HepG2 (cell line): ENCODE results near the gene SLC22A14. TPM values are rescaled to one million over a fixed set of nuclear protein-coding genes. Genes with fewer than 3 reads are reported as not detected.

Experiments
- ATAC-seq: fragments of 200-7000 bp; cut with Tn5 transposase; 3 replicates; pipeline ENCODE4 v1.9.1; 2020; ENCODE audit warnings: mild to moderate bottlenecking, moderate library complexity
- BruUV-seq: library from RNA; stranded (reverse); fragments of 400-500 nt; replicated peaks from 2 replicates; lab custom pipeline; 2021; lab: Mats Ljungman, UMichigan
- CTCF ChIA-PET: fragments of 300-600 bp; formaldehyde crosslinking; extraction: SDS; loops from one replicate; lab custom pipeline; 2021; ENCODE audit warnings: low total read pairs, inconsistent platforms, low intra/inter-chr PET ratio; lab: Yijun Ruan, JAX
- POLR2A ChIA-PET: fragments of 350-600 bp; sonication (Branson Sonifier 250); formaldehyde crosslinking; loops from one replicate; lab custom pipeline; 2020; ENCODE audit warnings: antibody characterized with exemption, inconsistent platforms; lab: Yijun Ruan, JAX
- DNase-seq: peaks from one replicate; pipeline ENCODE4 v3.0.0-alpha.2; 2015; ENCODE audit warnings: low spot score
- FAIRE-seq: peaks from 3 replicates; lab custom pipeline; 2011; peaks lifted over from hg19 to GRCh38; lab: Jason Lieb, UNC
- H2AFZ ChIP-seq: one replicate; pipeline ENCODE4 v1.6.1; 2011; ENCODE audit warnings: low read length, inconsistent platforms
- H3K27ac ChIP-seq: fragments of 300-600 bp; 3 replicates; pipeline ENCODE4 v1.8.0; 2011; ENCODE audit warnings: mixed run types, mild to moderate bottlenecking, mixed read lengths, low read length, inconsistent platforms; ENCODE audit not compliant: insufficient read depth; ENCODE audit errors: extremely low read length
- H3K27me3 ChIP-seq, 2 experiments: fragments of 200-600 bp in 1 of 2; 2 replicates in 1 of 2; 3 replicates in 1 of 2; pipeline versions ENCODE4 v1.6.0 to v1.8.0; 2011; ENCODE audit warnings: low read length in 2 of 2, mild to moderate bottlenecking in 2 of 2, moderate library complexity in 2 of 2, inconsistent platforms in 1 of 2; ENCODE audit not compliant: insufficient read depth in 2 of 2, control insufficient read depth in 1 of 2
- H3K36me3 ChIP-seq, 2 experiments: fragments of 200-600 bp in 1 of 2; replicated peaks in 1 of 2; 2 replicates in 1 of 2; 3 replicates in 1 of 2; pipeline versions ENCODE4 v1.5.1 to v1.8.0; 2011; ENCODE audit warnings: low read length in 2 of 2, inconsistent platforms in 1 of 2; ENCODE audit not compliant: insufficient read depth in 2 of 2, control insufficient read depth in 1 of 2
- H3K4me1 ChIP-seq: 2 replicates; pipeline ENCODE4 v1.5.1; 2012; ENCODE audit warnings: low read length, inconsistent platforms; ENCODE audit not compliant: insufficient read depth
- H3K4me2 ChIP-seq: 2 replicates; pipeline ENCODE4 v1.6.0; 2011; ENCODE audit warnings: low read depth, low read length, inconsistent platforms
- H3K4me3 ChIP-seq, 3 experiments: fragments of 200-600 bp in 1 of 3; sonication (generic), shearing (Covaris generic) in 1 of 3; replicated peaks in 1 of 3; 2 replicates each; pipeline ENCODE4 v1.5.1; 2011 to 2016; ENCODE audit warnings: low read length in 3 of 3, inconsistent platforms in 2 of 3, low read depth in 2 of 3, mild to moderate bottlenecking in 2 of 3, control low read depth in 1 of 3, mixed read lengths in 1 of 3; ENCODE audit not compliant: insufficient read depth in 1 of 3
- H3K79me2 ChIP-seq: one replicate; pipeline ENCODE4 v1.6.1; 2011; ENCODE audit warnings: low read length, inconsistent platforms; ENCODE audit not compliant: insufficient read depth
- H3K9ac ChIP-seq: 2 replicates; pipeline ENCODE4 v1.6.0; 2011; ENCODE audit warnings: mild to moderate bottlenecking, low read depth, low read length, inconsistent platforms; ENCODE audit not compliant: insufficient read depth
- H3K9me3 ChIP-seq: 2 replicates; pipeline ENCODE4 v1.5.1; 2012; ENCODE audit warnings: mild to moderate bottlenecking, low read length
- H4K20me1 ChIP-seq: 2 replicates; pipeline ENCODE4 v1.6.0; 2011; ENCODE audit warnings: inconsistent platforms, mild to moderate bottlenecking, low read length, moderate library complexity; ENCODE audit not compliant: insufficient read depth
- ARHGAP35 ChIP-seq: sonication (generic); formaldehyde crosslinking; IDR thresholded peaks from 2 replicates; pipeline ENCODE4 v1.9.0; 2022; ENCODE audit warnings: mild to moderate bottlenecking, inconsistent platforms, moderate library complexity, missing genetic modification reagents, borderline replicate concordance
- BRD4 ChIP-seq: sonication (generic); formaldehyde crosslinking; IDR thresholded peaks from 2 replicates; pipeline ENCODE4 v1.4.0; 2020; ENCODE audit warnings: missing genetic modification reagents
- FOXP1 ChIP-seq, 2 experiments: fragments of 450-650 bp in 1 of 2; IDR thresholded peaks; 2 replicates each; pipeline ENCODE4 v1.6.1; 2017 to 2018; ENCODE audit warnings: antibody characterized with exemption in 1 of 2
- MEF2D ChIP-seq: sonication (generic); formaldehyde crosslinking; IDR thresholded peaks from 2 replicates; pipeline ENCODE4 v1.5.1; 2020; ENCODE audit warnings: mild to moderate bottlenecking, missing genetic modification reagents
- NR2F2 ChIP-seq: IDR thresholded peaks from 2 replicates; pipeline ENCODE4 v1.6.1; 2012; ENCODE audit warnings: low read depth, inconsistent platforms, borderline replicate concordance
- STAG1 ChIP-seq: sonication (generic); formaldehyde crosslinking; IDR thresholded peaks from 2 replicates; pipeline ENCODE4 v1.4.0; 2020; ENCODE audit warnings: missing genetic modification reagents
- ZFP36L1 ChIP-seq: sonication (generic); formaldehyde crosslinking; IDR thresholded peaks from 2 replicates; pipeline ENCODE4 v1.8.0; 2022; ENCODE audit warnings: mild to moderate bottlenecking, missing genetic modification reagents, moderate library complexity
- ZMYM4 ChIP-seq: sonication (generic); formaldehyde crosslinking; IDR thresholded peaks from 2 replicates; pipeline ENCODE4 v1.8.1; 2023; ENCODE audit warnings: mild to moderate bottlenecking, missing genetic modification reagents
- ZNF891 ChIP-seq: sonication (generic); formaldehyde crosslinking; IDR thresholded peaks from 2 replicates; pipeline ENCODE4 v1.5.0; 2020; ENCODE audit warnings: mild to moderate bottlenecking, missing genetic modification reagents
- WGBS: methylation state at CpG from one replicate; pipeline ENCODE4 v1.1.6; 2017; ENCODE audit warnings: low lambda C conversion rate; 5-methylcytosine and 5-hydroxymethylcytosine counted together
- in situ Hi-C: cut with HindIII; loops from 2 replicates; pipeline ENCODE4 v1.10.0; 2017; ENCODE audit warnings: low pct_unique_long_range_greater_than_20kb; ENCODE audit not compliant: extremely low pct_ligation_motif_present
- intact Hi-C: fragments of 100-400 bp; cut with micrococcal nuclease; formaldehyde crosslinking; loops from one replicate; pipeline ENCODE4 v1.10.0; 2022; ENCODE audit not compliant: unreplicated experiment
- polyA plus RNA-seq, 8 experiments: library from polyadenylated mRNA; depleted of rRNA in 3 of 8; stranded (reverse) in 7 of 8; unstranded in 1 of 8; fragments of >200 nt; fragmentation: Illumina TruSeq in 4 of 8; extraction: Trizol in 4 of 8; gene quantifications; 2 replicates each; pipeline versions ENCODE4 v1.2.1 to v1.2.3, GENCODE V29; 2011 to 2016; ENCODE audit warnings: low read depth in 4 of 8, missing spikeins in 1 of 8, mixed read lengths in 1 of 8; ENCODE audit not compliant: insufficient read depth in 1 of 8
- total RNA-seq, 5 experiments: library from RNA; depleted of rRNA; stranded (reverse); fragments of >200 nt; fragmentation: Illumina TruSeq; extraction: Trizol; gene quantifications; 2 replicates each; pipeline ENCODE4 v1.2.3, GENCODE V29; 2016; ENCODE audit warnings: low read depth in 1 of 5
- TF ChIP-seq, protein P1 (sequence below): sonication (generic); formaldehyde crosslinking; IDR thresholded peaks from 2 replicates; pipeline ENCODE4 v1.5.0; 2020; ENCODE audit warnings: mild to moderate bottlenecking, missing genetic modification reagents, moderate library complexity

The SLC22A14 gene
- total and polyA plus RNA-seq, 2 of the 13 experiments (the other 11 are each of a cell fraction or from before 2014, with no cell fraction given): 0.03 TPM; not detected in 1

DNA sequence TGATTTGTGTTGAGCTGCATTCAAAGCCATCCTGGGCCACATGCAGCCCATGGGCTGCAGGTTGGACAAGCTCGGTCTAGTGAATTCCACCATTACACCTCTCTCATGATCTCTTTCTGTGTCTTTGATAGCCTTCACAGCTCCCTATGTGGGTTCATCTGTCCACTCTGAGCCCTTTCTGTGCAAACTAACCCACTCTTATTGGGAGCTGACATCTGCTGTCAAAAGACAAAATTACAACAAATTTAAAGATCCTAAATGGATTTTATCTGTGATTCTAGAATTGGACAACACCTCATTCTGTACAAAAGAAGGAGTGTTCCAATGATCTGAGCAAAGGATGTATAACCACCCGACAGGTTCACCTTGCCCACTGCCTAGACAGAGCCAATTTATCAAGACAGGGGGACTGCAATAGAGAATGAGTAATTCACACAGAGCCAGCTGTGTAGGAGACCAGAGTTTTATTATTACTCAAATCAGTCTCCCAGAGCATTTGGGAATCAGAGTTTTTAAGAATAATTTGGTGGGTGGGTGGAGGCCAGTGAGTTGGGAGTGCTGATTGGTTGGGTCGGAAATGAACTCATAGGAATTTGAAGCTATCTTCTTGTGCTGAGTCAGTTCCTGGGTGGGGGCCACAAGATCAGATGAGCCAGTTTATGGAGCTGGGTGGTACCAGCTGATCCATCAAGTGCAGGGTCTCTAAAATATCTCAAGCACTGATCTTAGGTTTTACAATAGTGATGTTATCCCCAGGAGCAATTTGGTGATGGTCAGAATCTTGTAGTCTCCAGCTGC lies 61.9 kb downstream of the SLC22A14 start:
- ChIA-PET POLR2A (interaction anchor here (1.3 kb wide), 1 partner anchor 207 kb away, joined by 4 read pairs; the partner anchor contains the start of gene ACAA1), CTCF (interaction anchor here (0.9 kb wide), 1 partner anchor 135 kb away, joined by 3 read pairs; no protein-coding TSS in a partner anchor)
- no peaks in the 10 kb centered on the region for H4K20me1 ChIP-seq
- no peak overlapping the region for H3K27ac ChIP-seq
- TF ChIP-seq ARHGAP35 (CRISPR knock-in tag): no peak
- no peak for TF ChIP-seq BRD4 (CRISPR knock-in tag)
- TF ChIP-seq FOXP1 (IDR thresholded peaks at IDR 0.05): no peak
- TF ChIP-seq FOXP1 (CRISPR knock-in tag; IDR thresholded peaks at IDR 0.05): no peak
- TF ChIP-seq MEF2D (CRISPR knock-in tag): no peak
- TF ChIP-seq NR2F2: no peak
- TF ChIP-seq ZMYM4 (CRISPR knock-in tag): no peak
- TF ChIP-seq STAG1: peak; percentile 24; the same call in 1 of the 2 replicates
- TF ChIP-seq ZNF891 (CRISPR knock-in tag): no peak
- TF ChIP-seq, protein P1, sequence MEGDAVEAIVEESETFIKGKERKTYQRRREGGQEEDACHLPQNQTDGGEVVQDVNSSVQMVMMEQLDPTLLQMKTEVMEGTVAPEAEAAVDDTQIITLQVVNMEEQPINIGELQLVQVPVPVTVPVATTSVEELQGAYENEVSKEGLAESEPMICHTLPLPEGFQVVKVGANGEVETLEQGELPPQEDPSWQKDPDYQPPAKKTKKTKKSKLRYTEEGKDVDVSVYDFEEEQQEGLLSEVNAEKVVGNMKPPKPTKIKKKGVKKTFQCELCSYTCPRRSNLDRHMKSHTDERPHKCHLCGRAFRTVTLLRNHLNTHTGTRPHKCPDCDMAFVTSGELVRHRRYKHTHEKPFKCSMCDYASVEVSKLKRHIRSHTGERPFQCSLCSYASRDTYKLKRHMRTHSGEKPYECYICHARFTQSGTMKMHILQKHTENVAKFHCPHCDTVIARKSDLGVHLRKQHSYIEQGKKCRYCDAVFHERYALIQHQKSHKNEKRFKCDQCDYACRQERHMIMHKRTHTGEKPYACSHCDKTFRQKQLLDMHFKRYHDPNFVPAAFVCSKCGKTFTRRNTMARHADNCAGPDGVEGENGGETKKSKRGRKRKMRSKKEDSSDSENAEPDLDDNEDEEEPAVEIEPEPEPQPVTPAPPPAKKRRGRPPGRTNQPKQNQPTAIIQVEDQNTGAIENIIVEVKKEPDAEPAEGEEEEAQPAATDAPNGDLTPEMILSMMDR (CRISPR knock-in tag): peak; percentile 25; the same call in 1 of the 2 replicates
- TF ChIP-seq ZFP36L1: no peak
- BruUV-seq: no TSS peak
- ATAC-seq (no peak), DNase-seq (no peak), FAIRE-seq (no peak)
- 61% methylated on average over 3 of the region's 3 CpGs for WGBS
- in situ Hi-C loops: no loop called here
- H3K27me3 ChIP-seq: no peaks in the 10 kb centered on the region
- no peak overlapping the region for H3K9ac ChIP-seq
- H3K9me3 ChIP-seq: no peaks in the 10 kb centered on the region
- H3K4me3 ChIP-seq: no peak overlapping the region
- H2AFZ ChIP-seq: no peak overlapping the region
- intact Hi-C loops: no loop called here
- no peak overlapping the region for H3K4me2 ChIP-seq
- peaks cover 20% of the 10 kb centered on the region for H3K4me1 ChIP-seq
- H3K36me3 ChIP-seq: peaks cover 2 to 8% of the 10 kb centered on the region in 2 experiments; a peak in 3 of 5 replicates
- H3K79me2 ChIP-seq: peaks cover 21% of the 10 kb centered on the region
